Measurements from ENCODE around the gene BEGAIN. TPM values are rescaled to one million over a fixed set of nuclear protein-coding genes. Genes with fewer than 3 reads are reported as not detected.

The BEGAIN gene
- total RNA-seq: 2.0 TPM
- polyA plus RNA-seq (ENCODE audit: insufficient read depth in 1 of 8, insufficient read length in 8 of 8, low replicate concordance in 1 of 8): 1 to 10 TPM; 3.5 to 7.9 (median 5.1) TPM
- long read RNA-seq, donor 1: 0 reads
- long read RNA-seq, donor 2: 0 reads
- long read RNA-seq, donor 3, partial matches to known transcripts: 0 of 1 reads
- long read RNA-seq, donor 3, other reads (novel, unspliced or antisense): 0 of 1 reads
- long read RNA-seq, donor 4: 0 reads
- long read RNA-seq, donor 5, full-length matches to known transcripts: 5 of 5 reads
- long read RNA-seq, donor 5, partial matches to known transcripts: 0 of 5 reads
- long read RNA-seq, donor 5, other reads (novel, unspliced or antisense): 0 of 5 reads
- long read RNA-seq, donor 6: 0 reads
- long read RNA-seq, donor 7, partial matches to known transcripts: 0 of 1 reads
- long read RNA-seq, donor 7, other reads (novel, unspliced or antisense): 0 of 1 reads
- long read RNA-seq, donor 8: 0 reads
- long read RNA-seq, donor 9, partial matches to known transcripts: 0 of 1 reads
- long read RNA-seq, donor 9, other reads (novel, unspliced or antisense): 0 of 1 reads
- long read RNA-seq, donor 10, partial matches to known transcripts: 0 of 1 reads
- long read RNA-seq, donor 10, other reads (novel, unspliced or antisense): 0 of 1 reads
- long read RNA-seq, donor 11: 0 reads

GRCh38 chr14:100587086-100587762 lies at the start of gene BEGAIN:
TSS of gene BEGAIN (minus strand) at chr14:100587417. CDS start at chr14:100587290, 127 bp downstream.
- peak within 1 kb of the TSS; percentile 33 for H3K4me3 ChIP-seq (ENCODE audit: low read length)
- H3K27me3 ChIP-seq (ENCODE audit: control insufficient read depth, insufficient read depth, low read length): peaks cover 41% of the 10 kb centered on the region
- H3K9me3 ChIP-seq (replicated peaks; ENCODE audit: control insufficient read depth, low read depth, low read length): no peaks in the 10 kb centered on the region
- H3K27ac ChIP-seq (ENCODE audit: low read length): no peak within 1 kb of the TSS
- H3K4me1 ChIP-seq (ENCODE audit: control insufficient read depth, insufficient read depth, low read length): peaks cover 28% of the 10 kb centered on the region
- DNase-seq: no peak
- WGBS (ENCODE audit: insufficient coverage): under 1% methylated on average over 69 of the region's 90 CpGs
- no peaks in the 10 kb centered on the region for H3K36me3 ChIP-seq (ENCODE audit: control insufficient read depth, insufficient read depth, low read length)

GRCh38 chr14:100636559-100636958 lies 49.3 kb upstream of the BEGAIN start:
- no peak overlapping the region for H3K27ac ChIP-seq (ENCODE audit: low read length)
- H3K9me3 ChIP-seq (replicated peaks; ENCODE audit: control insufficient read depth, low read depth, low read length): no peaks in the 10 kb centered on the region
- no peak overlapping the region for H3K4me3 ChIP-seq (ENCODE audit: low read length)
- H3K36me3 ChIP-seq (ENCODE audit: control insufficient read depth, insufficient read depth, low read length): no peaks in the 10 kb centered on the region
- 91% methylated on average over 9 of the region's 14 CpGs for WGBS (ENCODE audit: insufficient coverage)
- peaks cover 25% of the 10 kb centered on the region for H3K27me3 ChIP-seq (ENCODE audit: control insufficient read depth, insufficient read depth, low read length)
- no peak for DNase-seq
- peaks cover 3% of the 10 kb centered on the region for H3K4me1 ChIP-seq (ENCODE audit: control insufficient read depth, insufficient read depth, low read length)

GRCh38 chr14:100634026-100634425 lies 46.8 kb upstream of the BEGAIN start:
- DNase-seq: no peak
- Histone ChIP-seq H3K4me1 (ENCODE audit: control insufficient read depth, insufficient read depth, low read length) (no peaks in the 10 kb centered on the region), H3K27ac (ENCODE audit: low read length) (no peak overlapping the region), H3K27me3 (ENCODE audit: control insufficient read depth, insufficient read depth, low read length) (peaks cover 25% of the 10 kb centered on the region), H3K36me3 (ENCODE audit: control insufficient read depth, insufficient read depth, low read length) (no peaks in the 10 kb centered on the region), H3K9me3 (replicated peaks; ENCODE audit: control insufficient read depth, low read depth, low read length) (no peaks in the 10 kb centered on the region), H3K4me3 (ENCODE audit: low read length) (no peak overlapping the region)
- 39% methylated on average over 11 of the region's 11 CpGs for WGBS (ENCODE audit: insufficient coverage)

GRCh38 chr14:100633406-100633805 lies 46.2 kb upstream of the BEGAIN start:
- Histone ChIP-seq H3K4me3 (ENCODE audit: low read length) (no peak overlapping the region), H3K36me3 (ENCODE audit: control insufficient read depth, insufficient read depth, low read length) (no peaks in the 10 kb centered on the region), H3K27me3 (ENCODE audit: control insufficient read depth, insufficient read depth, low read length) (peaks cover 30% of the 10 kb centered on the region), H3K4me1 (ENCODE audit: control insufficient read depth, insufficient read depth, low read length) (no peaks in the 10 kb centered on the region), H3K27ac (ENCODE audit: low read length) (no peak overlapping the region), H3K9me3 (replicated peaks; ENCODE audit: control insufficient read depth, low read depth, low read length) (no peaks in the 10 kb centered on the region)
- 76% methylated on average over 7 of the region's 10 CpGs for WGBS (ENCODE audit: insufficient coverage)
- no peak for DNase-seq

- H3K27ac ChIP-seq (ENCODE audit: low read length): no peak overlapping the region
- DNase-seq: no peak
- WGBS (ENCODE audit: insufficient coverage): 86% methylated on average over 12 of the region's 15 CpGs
- H3K4me1 ChIP-seq (ENCODE audit: control insufficient read depth, insufficient read depth, low read length): no peaks in the 10 kb centered on the region
- peaks cover 19% of the 10 kb centered on the region for H3K27me3 ChIP-seq (ENCODE audit: control insufficient read depth, insufficient read depth, low read length)
- no peak overlapping the region for H3K4me3 ChIP-seq (ENCODE audit: low read length)
- no peaks in the 10 kb centered on the region for H3K9me3 ChIP-seq (replicated peaks; ENCODE audit: control insufficient read depth, low read depth, low read length)
- no peaks in the 10 kb centered on the region for H3K36me3 ChIP-seq (ENCODE audit: control insufficient read depth, insufficient read depth, low read length)
Measured at GRCh38 chr14:100629696-100630095, 42.5 kb upstream of the BEGAIN start.

GRCh38 chr14:100629098-100629497 lies 41.9 kb upstream of the BEGAIN start:
- DNase-seq: no peak
- Histone ChIP-seq H3K36me3 (ENCODE audit: control insufficient read depth, insufficient read depth, low read length) (no peaks in the 10 kb centered on the region), H3K4me1 (ENCODE audit: control insufficient read depth, insufficient read depth, low read length) (no peaks in the 10 kb centered on the region), H3K4me3 (ENCODE audit: low read length) (no peak overlapping the region), H3K9me3 (replicated peaks; ENCODE audit: control insufficient read depth, low read depth, low read length) (no peaks in the 10 kb centered on the region), H3K27ac (ENCODE audit: low read length) (no peak overlapping the region), H3K27me3 (ENCODE audit: control insufficient read depth, insufficient read depth, low read length) (peaks cover 15% of the 10 kb centered on the region)
- WGBS (ENCODE audit: insufficient coverage): 62% methylated on average over 13 of the region's 13 CpGs

- Histone ChIP-seq H3K27ac (ENCODE audit: low read length) (no peak overlapping the region), H3K9me3 (replicated peaks; ENCODE audit: control insufficient read depth, low read depth, low read length) (no peaks in the 10 kb centered on the region), H3K4me3 (ENCODE audit: low read length) (no peak overlapping the region), H3K36me3 (ENCODE audit: control insufficient read depth, insufficient read depth, low read length) (no peaks in the 10 kb centered on the region), H3K4me1 (ENCODE audit: control insufficient read depth, insufficient read depth, low read length) (no peaks in the 10 kb centered on the region), H3K27me3 (ENCODE audit: control insufficient read depth, insufficient read depth, low read length) (peaks cover 13% of the 10 kb centered on the region)
- 87% methylated on average over 12 of the region's 12 CpGs for WGBS (ENCODE audit: insufficient coverage)
- DNase-seq: no peak
Measured at GRCh38 chr14:100628225-100628624, 41.0 kb upstream of the BEGAIN start.

GRCh38 chr14:100626614-100627013 lies 39.4 kb upstream of the BEGAIN start:
- Histone ChIP-seq H3K9me3 (replicated peaks; ENCODE audit: control insufficient read depth, low read depth, low read length) (no peaks in the 10 kb centered on the region), H3K27me3 (ENCODE audit: control insufficient read depth, insufficient read depth, low read length) (peaks cover 19% of the 10 kb centered on the region), H3K4me3 (ENCODE audit: low read length) (no peak overlapping the region), H3K36me3 (ENCODE audit: control insufficient read depth, insufficient read depth, low read length) (no peaks in the 10 kb centered on the region), H3K27ac (ENCODE audit: low read length) (no peak overlapping the region), H3K4me1 (ENCODE audit: control insufficient read depth, insufficient read depth, low read length) (peaks cover 10% of the 10 kb centered on the region)
- no CpG with 5 or more reads among the region's 1 CpG for WGBS (ENCODE audit: insufficient coverage)
- DNase-seq: no peak

GRCh38 chr14:100623961-100624360 lies 36.7 kb upstream of the BEGAIN start:
- H3K36me3 ChIP-seq (ENCODE audit: control insufficient read depth, insufficient read depth, low read length): no peaks in the 10 kb centered on the region
- peaks cover 18% of the 10 kb centered on the region for H3K4me1 ChIP-seq (ENCODE audit: control insufficient read depth, insufficient read depth, low read length)
- H3K27ac ChIP-seq (ENCODE audit: low read length): no peak overlapping the region
- WGBS (ENCODE audit: insufficient coverage): 73% methylated on average over 8 of the region's 8 CpGs
- no peaks in the 10 kb centered on the region for H3K9me3 ChIP-seq (replicated peaks; ENCODE audit: control insufficient read depth, low read depth, low read length)
- no peak for DNase-seq
- H3K27me3 ChIP-seq (ENCODE audit: control insufficient read depth, insufficient read depth, low read length): peaks cover 22% of the 10 kb centered on the region
- no peak overlapping the region for H3K4me3 ChIP-seq (ENCODE audit: low read length)

- Histone ChIP-seq H3K27ac (ENCODE audit: low read length) (no peak overlapping the region), H3K27me3 (ENCODE audit: control insufficient read depth, insufficient read depth, low read length) (peaks cover 18% of the 10 kb centered on the region), H3K4me1 (ENCODE audit: control insufficient read depth, insufficient read depth, low read length) (peaks cover 22% of the 10 kb centered on the region), H3K36me3 (ENCODE audit: control insufficient read depth, insufficient read depth, low read length) (no peaks in the 10 kb centered on the region), H3K4me3 (ENCODE audit: low read length) (no peak overlapping the region), H3K9me3 (replicated peaks; ENCODE audit: control insufficient read depth, low read depth, low read length) (no peaks in the 10 kb centered on the region)
- no peak for DNase-seq
- WGBS (ENCODE audit: insufficient coverage): no CpG with 5 or more reads among the region's 1 CpG
Measured at GRCh38 chr14:100623557-100623956, 36.3 kb upstream of the BEGAIN start.
